NCI-H82 treated with DMSO at 0.1 percent for 48 hours (cell line): ENCODE data around the gene EP400.
"Not testable (repeated sequence)": the region's sequence is repeated elsewhere in the genome, so short reads cannot be mapped to it uniquely, and the experiment has no call there.

ENCODE experiments used
- DNase-seq: peaks from one replicate; lab custom pipeline; 2025; ENCODE audit not compliant: unreplicated experiment; lab: John Stamatoyannopoulos, UW

EP400 gene

GRCh38 chr12:131983554-131983953, 33.8 kb downstream of the EP400 start:
- DNase-seq: no peak

DNA sequence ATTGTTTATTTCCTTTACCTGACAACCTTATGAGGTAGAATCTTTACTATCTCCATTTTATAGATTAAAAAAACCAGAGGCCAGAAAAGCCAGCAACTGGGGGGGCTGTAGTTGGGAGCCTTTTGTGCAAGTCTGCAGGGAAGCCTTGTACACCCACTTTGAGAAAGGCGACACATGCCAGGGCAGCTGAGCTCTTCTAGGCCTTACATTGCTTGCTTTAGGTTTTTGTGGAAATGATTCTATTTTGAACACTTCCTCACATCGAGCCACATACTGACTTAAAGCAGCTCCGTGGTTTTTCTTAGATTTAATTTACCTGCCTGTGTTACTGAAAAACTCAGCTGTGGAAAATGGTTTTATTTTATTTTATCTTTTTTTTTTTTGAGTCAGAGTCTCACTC, 34.6 kb downstream of the EP400 start:
- DNase-seq: no peak

- DNase-seq: not testable (repeated sequence)
Observed at GRCh38 chr12:131985510-131985875, 35.8 kb downstream of the EP400 start.

DNA sequence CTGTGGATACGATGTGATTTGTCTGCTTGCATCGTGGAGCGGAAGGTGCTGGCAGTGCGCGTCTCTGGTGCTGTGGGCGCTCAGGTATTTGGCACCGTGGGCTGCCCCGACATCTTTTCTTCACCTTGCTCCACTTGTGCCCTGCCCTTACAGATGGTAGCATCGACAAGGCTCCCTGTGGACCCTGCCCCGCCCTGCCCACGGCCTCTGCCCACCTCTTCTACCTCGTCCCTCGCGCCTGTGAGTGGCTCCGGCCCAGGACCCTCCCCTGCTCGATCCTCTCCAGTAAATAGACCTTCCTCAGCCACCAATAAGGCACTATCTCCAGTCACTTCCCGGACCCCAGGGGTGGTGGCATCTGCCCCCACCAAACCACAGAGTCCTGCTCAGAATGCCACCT, 36.6 kb downstream of the EP400 start:
- DNase-seq: no peak

- no peak for DNase-seq
Observed at GRCh38 chr12:131986910-131987309, 37.2 kb downstream of the EP400 start.

GRCh38 chr12:131987552-131987951, 37.8 kb downstream of the EP400 start:
- DNase-seq: no peak

- no peak for DNase-seq
Observed at GRCh38 chr12:131988054-131988796, 38.5 kb downstream of the EP400 start.

DNA sequence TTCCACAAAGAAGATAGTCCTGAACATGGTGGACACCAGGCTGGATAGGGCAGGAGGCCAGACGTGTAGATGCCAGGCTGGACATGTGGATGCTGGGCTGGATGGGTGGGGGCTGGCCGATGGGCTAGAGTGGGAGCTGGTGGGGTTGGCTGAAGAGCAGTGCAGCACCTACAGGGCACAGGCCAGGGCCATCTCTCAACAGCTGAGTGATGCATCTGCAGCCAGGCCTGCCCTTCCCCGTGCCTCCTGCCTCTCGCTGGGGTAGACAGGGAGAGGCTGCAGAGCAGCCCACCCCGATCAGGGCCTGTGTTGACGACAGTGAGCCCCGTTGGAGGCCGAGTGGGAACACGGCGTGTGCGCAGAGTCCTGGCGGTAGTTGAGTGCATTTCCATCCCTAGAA, 39.3 kb downstream of the EP400 start:
- no peak for DNase-seq

DNA sequence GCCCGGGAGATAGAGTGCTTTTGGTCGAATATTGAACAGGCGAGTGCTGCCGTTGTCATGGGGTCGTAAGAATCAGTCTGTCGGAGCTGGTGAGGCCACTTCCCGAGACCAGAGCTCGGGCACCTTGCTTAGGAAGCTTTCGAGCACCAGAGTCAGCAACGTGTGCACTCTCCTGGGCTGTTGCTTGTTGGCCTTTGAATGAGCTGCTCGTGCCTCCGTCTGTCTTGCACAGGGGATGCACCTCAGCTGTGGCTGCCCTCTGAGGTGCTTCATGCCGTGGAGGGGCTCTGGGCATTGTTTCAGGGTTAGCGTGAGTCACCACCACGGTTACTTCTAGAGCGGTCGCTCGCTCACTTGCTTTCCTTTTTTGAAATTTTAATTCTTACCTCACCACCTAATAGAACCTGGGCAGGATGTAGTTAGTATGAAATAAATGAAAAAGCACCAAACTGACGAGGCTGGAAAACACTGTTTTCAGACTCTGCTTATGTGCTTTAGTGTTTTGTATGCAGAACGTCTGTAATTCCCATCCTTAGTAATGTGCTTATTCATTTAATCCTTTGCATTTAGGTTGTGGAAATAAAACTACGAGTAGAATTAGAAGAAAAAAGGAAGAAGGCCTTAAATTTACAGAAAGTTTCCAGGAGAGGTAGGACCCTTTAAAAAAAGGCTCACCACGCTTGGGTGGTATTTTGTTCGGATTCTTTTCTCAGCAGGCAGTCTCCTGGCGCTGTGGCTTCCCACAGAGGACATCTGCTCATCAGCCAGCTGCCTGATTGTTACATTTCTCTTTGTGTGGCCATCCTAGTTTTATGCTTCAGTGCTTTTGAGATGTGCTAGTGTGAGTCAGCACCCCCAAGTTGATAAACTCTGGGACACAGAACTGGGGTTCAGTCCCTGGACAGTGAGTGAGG, 40.6 kb downstream of the EP400 start:
- DNase-seq: no peak

- no peak for DNase-seq
Observed at GRCh38 chr12:131990980-131991305, 41.2 kb downstream of the EP400 start.

DNA sequence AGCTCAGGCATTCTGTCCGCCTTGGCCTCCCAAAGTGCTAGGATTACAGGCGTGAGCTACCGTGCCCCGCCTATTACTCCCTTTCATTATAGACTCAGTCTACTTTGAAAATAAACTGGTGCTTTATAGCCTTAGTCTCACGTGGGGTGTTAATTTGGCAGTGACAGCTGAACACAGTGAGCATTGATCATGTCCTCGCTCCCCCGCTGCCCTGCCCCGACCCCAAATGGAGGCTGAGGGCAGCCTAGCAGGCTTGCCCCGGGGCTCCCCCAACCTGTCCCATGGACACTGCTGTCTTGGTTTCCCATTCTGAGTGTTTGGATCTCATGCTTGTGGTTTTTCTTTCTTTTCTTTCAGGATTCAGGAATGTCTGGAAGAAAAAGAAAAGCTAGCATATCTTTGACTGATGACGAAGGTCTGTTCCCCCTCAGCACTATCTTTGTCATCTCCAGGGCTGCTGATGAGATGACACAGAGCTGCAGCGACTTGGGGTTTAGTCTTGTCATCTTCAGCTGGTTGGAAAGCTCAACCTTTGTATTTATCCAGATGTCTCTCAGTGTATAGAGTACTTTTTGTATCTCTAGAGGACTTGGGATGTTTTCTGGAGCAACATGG, 42.2 kb downstream of the EP400 start:
- DNase-seq: no peak

GRCh38 chr12:131994589-131994988, 44.8 kb downstream of the EP400 start:
- no peak for DNase-seq

GRCh38 chr12:132000286-132000872, 50.6 kb downstream of the EP400 start:
- DNase-seq: no peak

GRCh38 chr12:132003846-132004245, 54.1 kb downstream of the EP400 start:
- DNase-seq: no peak

DNA sequence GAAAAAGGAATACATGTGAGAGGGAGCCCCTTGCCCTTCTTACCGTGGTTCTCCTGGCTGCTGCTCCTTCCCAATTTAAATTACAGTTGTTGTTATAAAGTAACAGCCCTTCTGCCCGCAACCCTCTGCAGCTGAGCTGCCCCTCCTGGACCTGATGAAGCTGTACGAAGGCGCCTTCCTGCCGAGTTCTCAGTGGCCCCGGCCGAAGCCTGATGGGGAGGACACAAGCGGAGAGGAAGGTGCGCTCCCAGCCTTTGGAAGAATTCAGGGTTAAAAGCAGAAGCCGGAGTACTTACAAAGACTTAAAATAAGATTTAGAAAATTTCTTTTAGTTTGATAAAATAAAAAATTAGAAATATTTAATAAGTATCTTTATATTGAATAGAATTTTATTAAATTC, 55.2 kb downstream of the EP400 start:
- no peak for DNase-seq

DNA sequence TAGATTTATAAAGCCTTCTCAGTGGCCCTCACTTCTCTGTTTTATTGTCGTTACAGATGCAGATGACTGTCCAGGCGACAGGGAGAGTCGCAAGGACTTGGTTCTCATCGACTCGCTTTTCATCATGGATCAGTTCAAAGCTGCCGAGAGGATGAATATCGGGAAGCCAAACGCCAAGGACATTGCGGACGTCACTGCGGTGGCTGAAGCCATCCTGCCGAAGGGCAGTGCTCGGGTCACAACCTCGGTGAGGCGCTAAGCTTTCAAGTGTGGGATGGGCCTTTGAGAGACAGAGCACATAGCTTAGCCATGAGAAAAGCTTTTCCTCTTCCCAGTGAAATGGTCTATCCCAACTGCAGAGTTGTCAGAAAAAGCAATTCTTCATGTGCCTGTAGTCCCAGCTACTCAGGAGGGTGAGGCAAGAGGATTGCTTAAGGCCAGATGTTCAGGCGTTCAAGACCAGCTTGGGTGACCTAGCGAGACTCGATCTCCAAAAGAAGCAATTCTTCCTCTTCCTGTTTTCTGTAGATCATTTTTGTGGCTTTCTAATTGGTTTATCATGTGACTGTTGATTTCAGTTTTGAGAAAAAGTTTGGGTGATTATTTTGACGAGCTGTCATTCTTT, 56.4 kb downstream of the EP400 start:
- no peak for DNase-seq

GRCh38 chr12:132007041-132007440, 57.3 kb downstream of the EP400 start:
- DNase-seq: no peak

- no peak for DNase-seq
Observed at GRCh38 chr12:132009336-132009859, 59.7 kb downstream of the EP400 start.

DNA sequence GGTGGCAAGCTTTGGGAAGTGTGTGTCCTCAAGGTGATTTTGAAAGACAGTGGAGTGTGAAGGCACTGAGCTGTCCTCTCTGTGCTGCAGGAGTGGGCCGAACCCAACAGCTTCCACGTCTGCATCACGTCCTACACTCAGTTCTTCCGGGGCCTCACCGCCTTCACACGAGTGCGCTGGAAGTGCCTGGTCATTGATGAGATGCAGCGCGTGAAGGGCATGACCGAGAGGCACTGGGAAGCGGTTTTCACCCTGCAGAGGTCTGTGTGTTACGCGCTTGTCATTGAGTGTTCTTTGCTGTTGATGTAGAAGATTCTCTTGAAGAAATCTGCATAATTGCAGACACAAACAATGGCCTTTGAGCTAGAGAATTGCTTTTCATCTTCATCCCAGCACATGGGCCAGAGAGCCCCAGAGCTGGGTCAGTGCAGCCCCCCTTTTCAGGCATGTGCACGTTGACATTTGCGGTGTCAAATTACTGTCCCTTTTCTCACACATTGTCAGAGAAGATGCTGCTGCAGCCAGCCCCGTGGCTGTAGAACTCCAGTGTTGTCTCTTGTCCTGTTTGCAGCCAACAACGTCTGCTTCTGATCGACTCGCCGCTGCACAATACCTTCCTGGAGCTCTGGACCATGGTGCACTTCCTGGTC, 63.3 kb downstream of the EP400 start:
- DNase-seq: no peak

DNA sequence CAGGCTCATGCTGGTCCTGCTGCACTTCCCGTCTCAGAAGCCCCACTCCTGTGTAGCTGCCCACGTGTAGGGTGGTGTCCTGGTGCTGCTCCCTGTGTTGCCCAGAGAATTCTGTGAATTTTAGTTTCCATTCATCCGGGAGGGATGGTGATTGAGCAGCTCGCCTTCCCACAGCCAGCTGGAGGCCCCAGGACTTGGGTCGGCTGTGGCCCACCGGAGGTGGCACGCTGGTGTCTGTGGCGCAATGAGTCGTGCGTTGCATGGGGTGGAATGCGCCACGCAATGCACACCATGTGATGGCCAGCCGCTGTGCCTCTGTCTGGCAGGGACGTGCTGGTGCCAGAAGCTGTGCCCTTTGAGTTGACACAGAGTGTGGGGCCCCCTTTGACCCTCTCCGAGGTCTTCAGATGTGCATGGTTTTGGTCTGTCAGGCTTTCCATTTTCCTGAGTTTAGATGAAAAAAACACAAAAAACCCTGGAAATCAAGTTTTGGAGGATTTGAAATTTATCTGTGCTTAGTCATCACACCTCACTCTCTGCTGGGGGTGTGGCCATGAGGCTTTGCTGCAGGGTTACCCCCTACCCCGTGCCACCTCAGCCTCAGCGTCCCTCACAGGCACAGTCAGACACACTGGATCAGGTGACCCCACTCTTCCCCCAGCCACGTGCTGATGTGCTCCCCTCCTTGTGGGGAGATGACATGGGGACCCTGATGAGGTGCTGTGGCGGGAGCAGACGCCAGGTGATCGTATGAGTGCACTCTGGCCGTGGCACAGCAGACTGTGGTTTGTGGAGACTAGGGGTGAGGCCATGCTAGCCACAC, 64.6 kb downstream of the EP400 start:
- DNase-seq: no peak
